ENCODE results near the gene ELK3.

Gene ELK3

DNA sequence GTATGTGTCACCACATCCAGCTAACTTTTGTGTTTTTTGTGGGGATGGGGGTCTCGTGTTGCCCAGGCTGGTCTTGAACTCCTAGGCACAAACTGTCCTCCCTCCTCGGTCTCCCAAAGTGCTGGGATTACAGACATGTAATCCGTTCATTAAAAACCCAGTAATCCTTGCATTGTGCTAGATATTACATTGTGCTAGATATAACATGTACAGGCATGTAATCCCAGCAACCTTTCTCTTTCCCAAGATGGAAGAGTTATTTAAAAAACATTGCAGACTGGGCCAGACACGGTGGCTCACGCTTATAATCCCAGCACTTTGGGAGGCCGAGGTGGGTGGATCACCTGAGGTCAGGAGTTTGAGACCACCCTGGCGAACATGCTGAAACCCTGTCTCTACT is 19.7 kb downstream of the ELK3 start:
- DNase-seq: no peak

DNA sequence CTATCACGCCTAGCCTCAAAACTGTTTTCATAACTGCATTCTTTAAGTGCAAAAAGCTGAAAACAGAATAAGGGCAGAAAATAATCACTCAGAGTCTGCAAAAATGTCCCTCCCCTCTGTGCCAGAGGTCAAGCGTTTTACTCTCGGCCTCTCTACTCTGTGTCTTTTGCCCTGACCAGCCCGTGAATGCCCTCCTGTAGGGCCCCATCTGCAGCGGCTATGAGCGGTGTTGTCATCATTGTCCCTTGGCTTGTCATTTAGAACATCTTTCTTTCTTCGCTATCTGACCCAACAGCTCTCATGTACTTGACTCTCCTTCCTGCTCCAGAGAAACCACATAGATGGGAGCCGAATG is 21.7 kb downstream of the ELK3 start:
- DNase-seq: no peak

DNA sequence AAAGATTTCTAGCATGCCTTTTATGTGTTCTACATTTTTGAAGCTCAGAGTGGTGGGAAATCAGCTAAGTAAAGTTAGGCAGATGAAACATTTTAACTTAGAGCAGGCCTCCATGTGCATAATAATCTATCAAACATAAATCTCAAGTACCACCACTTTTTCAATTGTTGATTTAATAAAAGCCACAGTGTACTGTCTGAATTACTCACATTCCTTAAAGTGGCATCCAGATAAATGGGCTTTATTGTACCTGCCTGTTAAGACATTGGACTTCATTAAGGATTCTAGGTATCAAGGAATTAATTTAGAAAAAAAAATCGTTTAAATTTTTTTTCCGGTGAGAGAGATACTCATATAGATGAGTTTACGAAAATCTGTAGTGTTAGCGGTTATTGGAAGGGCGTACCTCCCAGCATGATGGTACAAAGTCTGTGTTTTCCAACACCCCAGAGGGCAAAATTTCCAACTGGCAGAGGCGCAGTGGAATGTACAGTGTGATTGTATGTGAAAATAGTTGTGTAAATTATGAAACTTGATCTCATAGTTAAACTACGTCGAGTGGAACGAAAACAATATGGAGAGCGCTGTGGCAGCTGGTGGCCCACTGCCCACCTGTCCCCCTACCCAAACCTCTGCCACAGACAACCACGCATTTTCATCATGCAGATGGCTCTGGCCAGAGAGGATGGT is 25.0 kb downstream of the ELK3 start:
- DNase-seq: peak; percentile 80

DNA sequence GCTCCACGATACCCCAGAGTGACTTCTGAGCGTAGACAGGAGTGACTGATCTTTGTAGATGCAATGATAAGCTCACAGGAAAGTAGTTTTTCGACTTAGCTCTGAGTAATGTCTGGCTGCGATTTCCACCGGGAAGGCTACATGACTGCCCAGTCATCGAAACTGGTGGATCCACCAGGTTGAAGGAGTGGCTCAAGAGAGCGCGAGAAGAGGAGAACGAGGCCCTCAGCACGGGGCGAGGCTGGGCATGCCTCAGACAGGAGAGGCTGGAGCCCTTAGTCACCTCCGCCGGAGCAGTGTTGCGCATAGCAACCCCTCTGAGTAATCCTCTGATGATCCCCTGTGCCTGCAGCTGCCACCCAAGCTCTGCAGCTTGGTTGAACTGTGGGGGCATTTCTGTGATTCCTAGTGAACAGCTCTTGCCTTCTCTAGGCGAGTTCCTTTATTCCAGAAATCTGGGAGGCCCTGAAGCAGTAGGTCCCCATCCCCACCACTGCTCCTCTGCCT is 25.6 kb downstream of the ELK3 start:
- peak; percentile 99 for DNase-seq

DNA sequence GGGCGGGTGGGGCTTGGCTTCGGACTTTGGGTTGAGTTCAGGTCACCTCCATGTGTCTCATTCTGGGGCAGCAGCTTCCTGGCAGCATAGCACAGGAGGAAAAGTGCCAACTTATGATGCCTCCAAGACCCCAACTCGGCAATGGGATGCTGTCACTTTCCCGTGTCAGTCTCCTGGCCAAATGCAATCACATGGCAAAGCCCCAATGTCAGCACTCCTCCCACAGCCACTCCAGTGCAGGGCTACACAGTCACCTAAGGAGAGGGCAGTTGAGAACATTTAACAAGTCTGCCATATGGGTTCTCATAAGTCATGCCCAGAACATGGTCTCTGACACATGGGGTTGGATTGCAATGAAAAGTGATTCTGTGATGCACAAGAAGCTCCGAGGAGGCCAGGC is 26.7 kb downstream of the ELK3 start:
- no peak for DNase-seq

DNA sequence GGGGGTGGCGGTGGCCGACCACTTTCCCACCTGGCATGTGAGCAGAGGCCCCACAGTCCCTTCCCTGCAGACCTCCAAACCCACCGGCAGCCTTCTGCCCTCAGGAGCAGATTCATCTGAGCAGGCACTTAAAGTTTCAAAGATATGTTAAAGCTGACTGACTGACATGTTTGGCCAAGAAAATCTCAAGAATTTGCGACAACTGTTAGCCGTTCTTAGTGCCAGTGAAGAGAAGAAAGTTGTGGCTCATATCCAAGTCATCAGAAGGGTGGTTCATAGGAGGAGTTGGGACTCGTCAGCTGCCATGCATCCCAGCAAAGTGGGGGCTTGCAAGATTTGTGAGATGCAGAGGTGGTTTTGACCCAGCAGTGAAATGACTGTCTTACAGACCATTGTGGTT is 27.2 kb downstream of the ELK3 start:
- no peak for DNase-seq

DNA sequence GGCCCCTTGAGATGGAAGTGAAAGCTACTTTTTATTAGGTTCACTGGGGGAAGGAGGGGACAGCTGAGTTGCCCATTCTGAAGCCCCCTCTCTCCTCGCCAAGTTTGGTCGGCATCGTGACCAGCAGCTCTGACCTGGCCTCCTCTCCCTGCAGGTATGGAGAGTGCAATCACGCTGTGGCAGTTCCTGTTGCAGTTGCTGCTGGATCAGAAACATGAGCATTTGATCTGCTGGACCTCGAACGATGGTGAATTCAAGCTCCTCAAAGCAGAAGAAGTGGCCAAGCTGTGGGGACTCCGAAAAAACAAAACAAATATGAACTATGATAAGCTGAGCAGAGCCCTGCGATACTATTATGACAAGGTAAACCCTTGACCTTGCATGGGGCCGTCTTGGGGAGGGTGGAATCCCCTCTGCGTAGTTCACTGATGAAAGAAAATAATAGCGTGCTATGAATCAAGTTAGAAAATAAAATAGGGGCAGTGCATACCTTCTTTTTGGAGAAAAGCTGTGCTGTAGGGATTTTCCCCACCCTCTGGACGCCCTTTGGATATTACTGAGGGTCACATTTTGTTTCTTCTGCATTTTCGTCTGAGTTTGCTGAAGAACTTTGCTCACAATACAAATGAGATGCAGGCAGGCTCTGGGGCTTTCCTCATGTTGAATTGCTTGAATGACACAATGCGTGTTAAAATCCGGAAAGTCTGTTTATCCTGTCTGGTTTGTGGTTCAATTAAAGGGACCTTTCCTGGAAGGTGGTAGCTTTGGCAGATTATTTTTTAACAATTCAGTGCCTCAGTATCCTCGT is 29.4 kb downstream of the ELK3 start:
- no peak for DNase-seq

DNA sequence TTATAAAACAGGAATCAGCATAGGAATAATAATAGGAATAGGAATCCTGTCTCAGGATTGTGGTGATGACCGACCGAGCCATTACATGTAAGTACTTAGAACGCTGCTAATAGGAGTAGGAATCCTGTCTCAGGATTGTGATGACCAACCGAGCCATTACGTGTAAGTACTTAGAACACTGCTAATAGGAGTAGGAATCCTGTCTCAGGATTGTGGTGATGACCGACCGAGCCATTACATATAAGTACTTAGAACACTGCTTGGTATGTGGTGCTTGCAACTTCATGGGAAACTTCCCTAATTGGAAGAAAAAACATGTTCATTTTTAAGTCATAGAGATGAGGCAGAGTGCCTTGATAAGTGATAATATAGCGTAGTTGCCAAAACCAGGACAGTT is 30.0 kb downstream of the ELK3 start:
- DNase-seq: no peak

DNA sequence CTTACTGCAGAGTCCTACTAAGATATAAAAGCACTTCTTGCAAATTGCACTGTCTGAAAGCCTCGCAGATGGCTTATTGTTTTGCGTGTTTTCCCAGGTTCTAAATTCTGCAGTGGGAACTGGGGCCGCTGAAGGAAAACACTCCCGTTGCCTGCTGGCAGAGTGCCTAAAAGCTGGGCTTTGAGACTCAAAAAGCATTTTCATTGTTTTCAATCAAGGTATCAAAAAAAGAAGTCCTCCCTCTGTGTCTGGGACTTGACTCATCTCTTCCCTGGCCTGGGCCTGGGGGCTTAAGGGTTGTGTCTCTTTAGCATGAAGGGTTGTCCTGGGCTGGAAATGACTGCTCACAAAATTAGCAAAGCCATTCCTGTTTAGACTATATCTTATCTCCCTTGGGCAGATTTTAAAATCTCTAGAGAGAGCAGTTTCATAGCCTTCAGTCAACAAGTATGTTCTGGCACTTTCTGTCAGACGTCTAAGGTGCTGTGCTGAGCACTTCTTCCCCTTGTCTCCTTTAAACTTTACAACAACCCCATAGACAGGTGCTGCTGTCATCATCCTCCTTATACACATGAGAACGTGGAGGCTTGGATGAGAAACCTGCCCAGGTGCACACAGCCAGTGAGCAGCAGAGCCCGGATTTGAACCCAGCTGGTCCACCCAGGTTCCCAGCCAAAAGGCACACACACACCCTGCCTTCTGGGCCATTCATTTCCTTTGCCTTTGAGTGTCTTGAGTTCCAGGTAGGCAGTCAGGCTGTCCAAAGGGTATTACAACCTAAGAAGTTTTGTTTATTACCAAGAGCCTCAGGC is 31.1 kb downstream of the ELK3 start:
- DNase-seq: no peak

DNA sequence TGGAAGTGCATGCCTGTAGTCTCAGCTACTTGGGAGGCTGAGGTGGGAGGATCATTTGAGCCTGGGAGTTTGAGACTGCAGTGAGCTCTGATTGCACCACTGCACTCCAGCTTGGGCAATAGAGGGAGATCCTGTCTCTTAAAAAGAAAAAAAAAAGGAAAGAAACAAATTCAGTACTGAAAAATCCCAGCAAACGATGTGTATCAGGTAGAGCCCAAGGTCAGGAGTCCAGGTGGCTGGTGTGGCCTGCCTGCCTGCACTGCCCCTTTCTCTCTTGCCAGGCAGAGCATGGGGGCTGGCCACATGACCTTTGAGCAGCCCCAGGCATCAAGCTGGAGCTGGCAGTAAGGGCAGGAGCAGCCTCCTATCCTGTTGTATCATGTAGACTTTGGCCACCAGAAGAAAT is 31.8 kb downstream of the ELK3 start:
- DNase-seq: no peak

DNA sequence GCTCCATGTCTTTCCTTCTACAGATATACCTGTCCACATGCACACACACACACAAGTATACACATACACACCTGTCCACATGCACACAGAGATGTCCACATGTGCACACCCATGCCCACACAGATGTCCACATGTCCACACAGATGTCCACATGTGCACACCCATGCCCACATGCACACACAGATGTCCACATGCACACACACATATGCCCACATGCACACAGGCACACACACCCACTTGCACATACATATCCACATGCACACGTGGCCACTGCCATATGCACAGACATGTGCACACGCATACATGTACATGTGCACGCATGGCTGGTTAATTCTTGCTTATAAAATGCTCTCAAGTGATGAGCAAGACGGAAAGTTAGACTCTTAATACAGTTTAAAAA is 32.2 kb downstream of the ELK3 start:
- no peak for DNase-seq

DNA sequence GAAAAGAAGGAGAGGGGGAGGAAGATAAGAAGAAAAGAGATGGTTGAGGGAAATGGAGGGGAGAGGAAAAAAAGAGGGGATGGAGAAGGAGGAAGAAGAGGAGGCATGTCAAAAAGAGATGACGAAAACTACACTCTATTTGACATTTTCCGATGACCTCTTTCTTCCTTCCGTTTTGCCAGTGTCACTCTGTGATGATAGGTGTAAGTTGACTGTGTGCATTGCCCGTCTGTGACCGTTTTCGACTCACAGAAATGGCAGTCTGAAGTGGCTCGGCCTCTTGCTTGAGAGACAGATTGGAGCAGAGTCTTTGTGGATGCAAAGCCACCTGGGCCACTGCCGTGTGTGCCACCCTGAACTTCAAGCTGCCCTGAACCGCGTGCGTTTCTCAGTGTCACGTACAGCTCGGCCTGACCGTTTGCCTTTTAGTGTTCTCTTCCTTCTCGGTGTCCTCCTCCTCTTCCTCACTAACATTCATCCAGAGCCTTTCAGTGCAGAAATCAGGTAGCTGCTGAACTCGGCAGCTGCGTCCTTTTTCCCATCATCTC is 32.7 kb downstream of the ELK3 start:
- DNase-seq: no peak

DNA sequence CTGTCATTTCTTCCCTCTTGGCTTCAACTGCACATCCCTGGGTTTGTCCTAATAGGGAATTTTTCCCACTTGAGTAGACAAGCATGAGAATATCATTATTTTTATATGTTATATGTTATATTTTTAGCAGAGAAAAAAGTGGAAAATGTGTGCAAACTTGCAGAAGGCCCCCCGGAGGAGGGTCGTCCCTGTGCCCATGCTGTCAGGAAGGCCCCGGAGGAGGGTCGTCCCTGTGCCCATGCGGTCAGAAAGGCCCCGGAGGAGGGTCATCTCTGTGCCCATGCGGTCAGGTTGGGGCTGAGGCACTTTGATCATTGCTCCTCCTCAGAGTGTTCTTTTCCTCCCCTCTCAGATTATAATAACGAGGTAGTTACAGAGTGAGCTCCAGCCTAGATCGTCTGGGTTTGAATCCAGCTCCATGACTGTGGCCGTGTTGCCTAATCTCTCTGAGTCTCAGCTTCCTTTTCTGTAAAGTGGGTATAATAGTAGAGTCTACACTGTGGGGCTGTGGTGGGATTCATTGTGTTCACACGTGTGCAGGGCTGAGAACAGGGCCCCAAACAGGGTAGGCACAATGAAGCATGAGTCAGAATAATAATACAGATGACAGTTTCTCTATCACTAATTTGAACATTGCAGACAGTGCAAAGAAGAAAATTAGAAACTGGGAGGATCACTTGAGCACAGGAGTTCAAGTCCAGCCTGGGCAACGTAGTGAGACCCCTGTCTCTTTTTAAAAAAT is 33.4 kb downstream of the ELK3 start:
- DNase-seq: no peak

DNA sequence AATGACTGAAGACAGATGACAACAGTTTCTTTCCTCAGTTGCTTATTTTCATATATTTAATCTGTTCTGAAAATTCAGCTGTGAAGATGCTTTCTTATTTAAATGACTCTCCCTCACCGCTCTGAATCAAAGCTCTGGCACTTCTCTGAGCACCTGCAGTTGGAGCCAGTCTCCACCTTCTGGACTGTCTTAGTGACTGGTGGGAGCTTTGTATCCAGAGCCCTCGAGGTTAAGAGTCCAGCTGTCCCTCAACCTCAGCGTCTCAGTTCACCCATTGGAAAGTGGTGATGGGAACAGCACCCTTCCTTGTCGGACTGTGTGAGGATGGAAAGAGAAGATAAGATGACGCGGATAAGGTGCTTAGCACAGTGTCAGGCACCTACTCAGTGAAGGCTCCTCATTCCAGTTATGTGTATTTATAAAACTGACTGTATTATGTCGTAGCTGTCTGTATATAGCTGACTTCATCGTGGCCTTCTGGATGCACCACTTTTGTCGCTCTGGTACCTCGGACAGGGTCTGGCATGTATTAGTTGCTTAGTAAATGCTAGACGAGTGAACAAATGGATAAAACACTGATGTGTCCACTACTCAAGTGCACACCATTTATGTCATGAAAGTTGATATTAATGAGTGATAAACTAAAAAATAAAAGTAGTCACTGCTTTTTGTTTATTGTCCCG is 34.5 kb downstream of the ELK3 start:
- no peak for DNase-seq

DNA sequence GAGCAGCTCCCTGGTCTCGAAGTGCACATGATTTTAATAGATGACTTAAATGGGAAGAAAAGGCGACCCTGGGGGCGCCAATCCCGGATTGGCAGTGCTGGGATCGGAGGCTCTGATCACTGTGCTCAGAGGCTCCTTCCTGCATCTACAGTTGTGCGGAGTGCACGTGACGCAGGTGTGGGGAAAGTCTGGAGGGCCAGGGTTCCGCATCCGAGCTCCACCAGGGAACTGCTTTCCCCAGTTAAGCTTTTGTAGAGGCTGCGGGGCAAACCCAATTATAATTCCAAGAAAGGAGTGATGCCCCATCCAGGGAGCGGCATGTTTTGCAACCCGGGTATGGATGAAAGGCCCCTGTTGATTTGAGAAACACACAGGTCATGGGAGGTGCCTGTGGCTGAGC is 36.5 kb downstream of the ELK3 start:
- DNase-seq: no peak

DNA sequence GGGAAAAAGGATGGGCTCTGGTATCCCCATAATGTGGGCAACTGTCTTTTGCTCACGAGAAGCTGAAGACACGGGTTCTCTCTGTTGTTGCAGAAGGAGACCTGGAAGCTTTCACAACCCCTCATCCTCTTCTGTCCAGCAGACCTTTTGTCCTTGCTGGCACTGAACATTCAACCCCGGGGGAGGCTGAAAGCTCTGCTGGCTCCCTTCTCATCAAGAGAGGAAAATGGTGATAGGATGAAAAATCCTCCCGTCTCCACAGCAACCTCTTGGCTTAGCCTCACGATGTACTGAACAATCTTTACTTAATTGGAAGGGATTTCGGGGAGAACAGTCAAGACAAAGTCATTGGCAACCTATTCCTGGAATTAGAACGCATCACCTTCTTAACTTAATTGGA is 39.0 kb downstream of the ELK3 start:
- no peak for DNase-seq

DNA sequence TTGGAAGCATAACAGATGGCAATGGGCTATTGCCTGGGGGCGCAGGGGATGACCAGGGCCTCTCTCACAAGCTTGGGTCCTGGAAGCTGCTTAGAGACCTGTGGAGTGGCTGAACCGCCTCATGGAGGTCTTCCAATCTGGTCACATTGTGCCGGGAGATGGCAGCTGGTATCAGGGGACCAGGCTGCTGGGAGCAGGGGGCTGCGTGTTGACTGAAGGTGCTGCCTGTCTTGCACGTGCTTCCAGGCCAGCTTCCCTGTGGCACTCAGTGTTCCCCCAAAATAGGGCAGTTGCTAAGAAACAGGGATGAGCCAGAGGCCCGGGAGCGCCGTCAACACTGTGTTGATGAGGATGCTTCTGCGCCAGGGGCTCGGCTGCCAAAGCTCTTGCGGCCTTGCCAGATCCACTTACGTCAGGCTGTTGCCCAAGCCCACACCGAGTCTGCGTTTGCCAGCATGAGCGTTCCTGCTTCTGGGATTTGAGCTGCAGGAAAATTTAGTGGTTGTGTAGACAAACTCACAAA is 39.8 kb downstream of the ELK3 start:
- DNase-seq: no peak

DNA sequence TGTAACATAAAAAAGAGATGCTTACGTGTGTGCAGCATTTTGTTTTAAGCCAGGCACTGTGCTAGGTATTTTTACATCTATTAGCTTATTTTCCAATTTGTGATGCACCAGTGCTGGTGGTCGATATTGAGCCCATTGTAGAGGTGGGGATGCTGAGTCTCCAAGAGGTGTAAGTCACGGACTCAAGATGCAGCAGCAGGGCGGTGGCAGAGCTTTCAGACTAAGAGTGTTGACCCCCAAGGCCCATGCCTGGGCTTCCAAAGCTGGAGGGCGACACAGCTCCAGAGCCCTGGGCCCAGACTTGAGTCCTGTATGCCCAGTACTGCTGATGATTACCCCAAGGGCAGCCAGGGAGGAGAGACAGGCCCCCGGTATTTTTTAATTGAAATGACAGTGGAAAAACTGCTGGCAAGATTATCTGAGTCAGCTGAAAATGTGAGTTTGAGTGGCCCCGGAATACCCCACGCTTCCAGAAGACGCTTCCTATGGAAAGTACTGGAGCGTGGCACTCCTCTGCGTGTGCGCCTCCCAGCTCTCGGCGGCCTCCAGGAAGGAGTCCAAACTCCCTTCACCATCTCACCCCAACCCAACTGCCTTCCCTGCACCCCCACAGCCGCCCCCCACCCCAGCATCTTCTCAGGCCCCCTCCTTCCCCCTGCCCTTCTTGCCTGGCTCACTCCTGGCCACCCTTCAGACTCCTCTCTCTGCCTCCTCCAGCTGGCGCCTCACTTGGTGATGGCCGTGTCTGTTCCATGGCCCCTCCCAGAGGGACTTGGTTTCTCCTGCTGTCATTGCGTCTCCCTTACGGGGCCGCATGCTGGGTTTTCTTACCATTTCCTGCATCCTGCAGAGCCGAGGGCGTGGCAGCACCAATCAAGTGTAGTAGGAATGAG is 40.7 kb downstream of the ELK3 start:
- DNase-seq: no peak

DNA sequence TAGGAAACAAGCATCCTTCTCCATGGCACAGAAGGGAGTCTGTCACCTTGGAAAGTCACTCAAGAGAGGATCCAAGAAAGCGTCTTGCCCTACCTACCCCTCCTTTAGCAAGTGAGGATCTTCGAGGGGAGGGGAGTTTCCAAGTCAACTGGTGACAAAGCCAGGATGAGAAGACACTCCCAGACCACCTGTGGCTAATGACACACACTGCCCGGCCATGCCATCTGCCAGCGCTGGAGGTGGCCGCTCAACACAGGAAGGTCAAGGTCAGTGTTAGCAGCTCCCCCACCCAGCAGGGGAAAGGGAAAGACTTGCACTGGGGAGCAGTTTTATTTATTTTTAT is 41.3 kb downstream of the ELK3 start:
- no peak for DNase-seq

DNA sequence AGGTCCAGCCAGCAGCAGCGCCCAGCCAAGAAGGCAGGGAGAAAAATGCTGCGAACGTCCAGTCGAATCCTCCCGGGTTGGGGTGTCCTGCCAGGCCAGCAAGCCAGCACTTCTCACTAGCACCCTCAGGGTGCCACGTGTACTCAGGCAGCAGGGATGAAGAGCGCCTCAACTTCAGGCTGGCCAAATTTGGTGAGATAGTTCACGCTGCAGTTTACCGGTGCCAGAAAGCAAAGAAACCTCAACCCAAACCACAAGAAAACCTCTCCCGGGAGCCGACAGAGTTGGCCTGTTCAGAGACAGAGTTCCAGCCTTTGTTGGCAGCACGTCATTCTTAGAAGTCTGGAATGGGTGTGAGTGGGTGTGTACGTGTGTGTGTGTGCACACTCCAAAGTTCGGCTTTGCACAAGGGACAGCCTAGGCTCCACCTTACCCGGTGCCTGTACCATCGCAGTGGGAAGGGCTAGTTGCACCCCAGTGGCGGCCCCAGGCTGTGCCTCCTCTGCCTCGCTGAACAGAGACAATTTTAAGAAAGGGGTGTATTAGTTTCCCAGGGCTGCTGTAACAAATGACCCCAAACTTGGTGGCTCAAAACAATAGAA is 42.1 kb downstream of the ELK3 start:
- DNase-seq: no peak
